Heart left ventricle (tissue), 16 donors: Measurements from ENCODE around the gene MEGF8. TPM values are rescaled to one million over a fixed set of nuclear protein-coding genes. Genes with fewer than 3 reads are reported as not detected.

ENCODE experiments used
- ATAC-seq, 4 donors: fragments of 200-7000 bp; cut with Tn5 transposase; one replicate each; pipeline ENCODE4 v1.9.1; 2020 to 2022; ENCODE audit warnings: moderate library complexity in 4 of 4, mild to moderate bottlenecking in 3 of 4, moderate number of reproducible peaks in 1 of 4
- DNase-seq, 5 donors: peaks; one replicate each; pipeline ENCODE4 v3.0.0-alpha.2; 2020
- H3K27ac ChIP-seq, 12 donors: fragments of 200-600 bp; sonication (generic) in 4 of 12; one replicate each; pipeline versions ENCODE4 v1.5.0 to v1.8.0; 2016 to 2022; ENCODE audit warnings: mild to moderate bottlenecking in 2 of 12
- H3K27me3 ChIP-seq, 9 donors: fragments of 200-600 bp; sonication (generic) in 2 of 9; one replicate each; pipeline versions ENCODE4 v1.5.1 to v1.8.0; 2016 to 2022; ENCODE audit warnings: mild to moderate bottlenecking in 3 of 9
- H3K36me3 ChIP-seq, 9 donors: fragments of 200-600 bp; sonication (generic) in 2 of 9; one replicate each; pipeline versions ENCODE4 v1.5.0 to v1.8.0; 2018 to 2022; ENCODE audit warnings: mild to moderate bottlenecking in 2 of 9
- H3K4me1 ChIP-seq, 12 donors: fragments of 200-600 bp; sonication (generic) in 4 of 12; one replicate each; pipeline versions ENCODE4 v1.5.0 to v1.8.0; 2016 to 2022; ENCODE audit warnings: mild to moderate bottlenecking in 3 of 12
- H3K4me3 ChIP-seq, 12 donors: fragments of 200-600 bp; sonication (generic) in 4 of 12; one replicate each; pipeline versions ENCODE4 v1.5.0 to v1.8.0; 2017 to 2022; ENCODE audit warnings: mild to moderate bottlenecking in 9 of 12, moderate library complexity in 4 of 12
- H3K9me3 ChIP-seq, 12 donors: fragments of 200-600 bp; sonication (generic) in 4 of 12; one replicate each; pipeline versions ENCODE4 v1.5.0 to v1.8.0; 2016 to 2022; ENCODE audit warnings: mild to moderate bottlenecking in 1 of 12
- CTCF ChIP-seq, 12 donors: fragments of 200-600 bp; sonication (generic) in 4 of 12; IDR thresholded peaks; one replicate each; pipeline versions ENCODE4 v1.5.0 to v1.8.0; 2018 to 2022; ENCODE audit warnings: antibody characterized with exemption in 12 of 12, mild to moderate bottlenecking in 5 of 12
- POLR2A ChIP-seq, 2 donors: fragments of 450-650 bp; IDR thresholded peaks; one replicate each; pipeline ENCODE4 v1.6.1; 2017; ENCODE audit warnings: antibody characterized with exemption in 2 of 2, mild to moderate bottlenecking in 2 of 2, moderate library complexity in 2 of 2
- WGBS, 4 donors: extraction: QIAGEN DNeasy Blood & Tissue Kit in 2 of 4; methylation state at CpG; one replicate each; pipeline versions ENCODE4 v1.1.5 to v1.1.7; 2013 to 2018; 5-methylcytosine and 5-hydroxymethylcytosine counted together
- intact Hi-C, 10 donors: fragments of 100-400 bp; cut with DNase I; formaldehyde crosslinking; loops; one replicate each; pipeline versions ENCODE4 v1.11.1 to v1.14.2; 2022
- polyA plus RNA-seq, 2 donors: library from polyadenylated mRNA; stranded (reverse); fragments of 200-250 nt; gene quantifications; one replicate each; pipeline ENCODE4 v1.2.3, GENCODE V29; 2013
- total RNA-seq, 9 donors: library from RNA; depleted of rRNA in 2 of 9; stranded (reverse); fragments of >200 nt in 2 of 9; fragmentation: NEBNext Ultra II Directional in 3 of 9; extraction: Animal tissue kit (Norgen Biotek cat#: 25700) in 3 of 9; gene quantifications; one replicate each; pipeline versions ENCODE4 v1.1.0 to v1.2.4, GENCODE V29; 2016 to 2023
- donor health status: ischemic (EF 13 %, LVEDD 7.1; RV severe dilation, severe dysfunction).
- donor health status: healthy with polysubstance abuse.
- donor health status: DM: no; HTN: yes; CAD: no.
- donor health status: DM: no; HTN: no; CAD: no.
- donor health status: ischemic (EF 25% LVEDD 6.9; RV normal size, moderate dysfunction).
- donor health status: ischemic (EF 25% LVEDD 5.7; RV mildly dilated, moderate dysfunction).
- donor health status: healthy.
- donor health status: DM: yes; HTN: yes; CAD: no.
- donor health status: ischemic (EF 35%, LVEDD 5.7; RV mildly dilated, moderate dysfunction).
- donor health status: nonischemic (EF 11% LVEDD 7.7; RV severe dilation, severe dysfunction).
- donor health status: DM: yes; HTN: yes; CAD: no.
- donor health status: PGD.
- donor health status: ischemic (EF 29% LVEDD 5.4; RV normal size, mild dysfunction).
- donor health status: nonischemic (EF 23%, LVEDD 6.1; RV moderate dilation, normal function).

The MEGF8 gene
- total and polyA plus RNA-seq, 11 donors = 22.8 to 50.4 (median 32.8) TPM

GRCh38 chr19:42386974-42387707 is 61.7 kb downstream of the MEGF8 start:
- peaks cover 0 to 46% (median 14%) of the 10 kb centered on the region in 9 donors for H3K27me3 ChIP-seq
- peak overlapping the region; percentile 20 to 59 (median 48) for H3K4me3 ChIP-seq
- intact Hi-C loops = loop anchor here in 1 of 10 donors (5.0 kb wide), 1 partner anchor 45 kb away; no protein-coding TSS in a partner anchor
- H3K9me3 ChIP-seq = no peaks in the 10 kb centered on the region
- WGBS, 4 donors = 1 to 8% (median 3%) methylated on average over 22 to 48 of the region's 48 CpGs
- H3K27ac ChIP-seq = peak overlapping the region in 5 of 12 donors; percentile 3 to 37 (median 21)
- peak; percentile 45 to 77 (median 65) for DNase-seq
- no peaks in the 10 kb centered on the region for H3K36me3 ChIP-seq
- no peak for TF ChIP-seq POLR2A (IDR thresholded peaks at IDR 0.05)
- TF ChIP-seq CTCF (IDR thresholded peaks at IDR 0.05) = peak; percentile 37 to 67 (median 48)
- peak; percentile 39 to 87 (median 80) for ATAC-seq
- peaks cover 0 to 9% (median 5%) of the 10 kb centered on the region in 12 donors for H3K4me1 ChIP-seq

GRCh38 chr19:42388851-42389489 is 63.5 kb downstream of the MEGF8 start:
- Histone ChIP-seq H3K27ac (no peak overlapping the region), H3K9me3 (no peaks in the 10 kb centered on the region), H3K4me1 (peaks cover 0 to 9% (median 5%) of the 10 kb centered on the region in 12 donors), H3K4me3 (no peak overlapping the region), H3K36me3 (no peaks in the 10 kb centered on the region), H3K27me3 (peaks cover 0 to 40% (median 14%) of the 10 kb centered on the region in 9 donors)
- WGBS, 4 donors = 74 to 92% (median 80%) methylated on average over 5 to 20 of the region's 20 CpGs
- ATAC-seq (no peak), DNase-seq (peak in 1 of 5 donors; percentile 69)
- TF ChIP-seq CTCF (IDR thresholded peaks at IDR 0.05) (no peak), POLR2A (IDR thresholded peaks at IDR 0.05) (no peak)
- intact Hi-C loops = loop anchor here in 1 of 10 donors (5.0 kb wide), 1 partner anchor 43 kb away; no protein-coding TSS in a partner anchor

GRCh38 chr19:42389899-42390298 is 64.5 kb downstream of the MEGF8 start, which contains the start of gene CNFN:
CNFN (minus strand) TSS chr19:42390297; CDS start chr19:42389037, 1,260 bp downstream.
- H3K4me1 ChIP-seq = peaks cover 0 to 9% (median 5%) of the 10 kb centered on the region in 12 donors
- TF ChIP-seq POLR2A (IDR thresholded peaks at IDR 0.05) (no peak), CTCF (IDR thresholded peaks at IDR 0.05) (no peak)
- H3K4me3 ChIP-seq = no peak within 1 kb of the TSS
- ATAC-seq (no peak), DNase-seq (no peak)
- no peaks in the 10 kb centered on the region for H3K9me3 ChIP-seq
- 52 to 63% (median 58%) methylated on average over 12 of the region's 12 CpGs for WGBS, 4 donors
- H3K27me3 ChIP-seq = peaks cover 0 to 40% (median 14%) of the 10 kb centered on the region in 9 donors
- intact Hi-C loops = loop anchor here in 1 of 10 donors (5.0 kb wide), 1 partner anchor 42 kb away; no protein-coding TSS in a partner anchor
- no peak within 1 kb of the TSS for H3K27ac ChIP-seq
- H3K36me3 ChIP-seq = no peaks in the 10 kb centered on the region

GRCh38 chr19:42392165-42392564 is 66.7 kb downstream of the MEGF8 start:
- Histone ChIP-seq H3K27me3 (peaks cover 0 to 36% (median 14%) of the 10 kb centered on the region in 9 donors), H3K36me3 (no peaks in the 10 kb centered on the region), H3K9me3 (no peaks in the 10 kb centered on the region), H3K4me3 (no peak overlapping the region), H3K4me1 (peaks cover 0 to 15% (median 7%) of the 10 kb centered on the region in 12 donors), H3K27ac (no peak overlapping the region)
- intact Hi-C loops = no loop called here
- TF ChIP-seq CTCF (IDR thresholded peaks at IDR 0.05) (no peak), POLR2A (IDR thresholded peaks at IDR 0.05) (no peak)
- no peak for ATAC-seq
- WGBS, 4 donors = 71 to 84% (median 75%) methylated on average over 4 of the region's 4 CpGs
- DNase-seq = no peak
